ENCODE results near the gene UVRAG. TPM values are rescaled to one million over a fixed set of nuclear protein-coding genes. Genes with fewer than 3 reads are reported as not detected.

The UVRAG gene
- total and polyA plus RNA-seq, 2 of the 4 experiments (the other 2 are of a cell fraction): 5.6 to 10.9 TPM

GRCh38 chr11:75792997-75793800, 21.8 kb upstream of the UVRAG start (continued):
- no peak for TF ChIP-seq MXI1 (IDR thresholded peaks at IDR 0.05; ENCODE audit: borderline replicate concordance, low read depth, low read length)

GRCh38 chr11:75793966-75794365, 21.0 kb upstream of the UVRAG start:
- Histone ChIP-seq H2AK5ac (ENCODE audit: low read depth, low read length) (no peak overlapping the region), H4K91ac (ENCODE audit: insufficient read depth, low read depth, low read length) (no peak overlapping the region), H3K4ac (ENCODE audit: low read depth, low read length) (no peak overlapping the region), H3K4me2 (ENCODE audit: low read depth, low read length) (no peak overlapping the region), H3K36me3 (ENCODE audit: control insufficient read depth, insufficient read depth, low read length) (no peaks in the 10 kb centered on the region), H4K5ac (ENCODE audit: low read depth, low read length) (no peak overlapping the region), H3K4me3 (ENCODE audit: insufficient read depth, low read depth, low read length) (no peak overlapping the region), H2BK20ac (ENCODE audit: low read depth, low read length) (no peak overlapping the region), H3K27ac (ENCODE audit: insufficient read depth, low read length) (no peak overlapping the region), H3K23ac (ENCODE audit: low read depth, low read length) (no peak overlapping the region), H3K14ac (replicated peaks; ENCODE audit: low read depth, low read length) (no peak overlapping the region), H3K4me1 (ENCODE audit: control insufficient read depth, insufficient read depth, low read length) (peaks cover 2% of the 10 kb centered on the region), H2BK120ac (ENCODE audit: low read depth, low read length) (no peak overlapping the region), H3K9me3 (ENCODE audit: control insufficient read depth, insufficient read depth, low read length) (no peaks in the 10 kb centered on the region), H2BK5ac (ENCODE audit: low read depth, low read length, poor library complexity, severe bottlenecking) (no peak overlapping the region), H3K27me3 (ENCODE audit: control insufficient read depth, insufficient read depth, low read length) (peaks cover 26% of the 10 kb centered on the region), H2BK15ac (ENCODE audit: low read depth, low read length) (no peak overlapping the region), H3K9me1 (ENCODE audit: insufficient read depth, low read length) (peaks cover 3% of the 10 kb centered on the region; the same call in 1 of the 2 replicates), H3K18ac (ENCODE audit: low read depth, low read length) (no peak overlapping the region), H4K8ac (ENCODE audit: low read depth in 2 of 2, low read length in 2 of 2) (no peak overlapping the region), H3K79me1 (ENCODE audit: low read depth in 1 of 2, low read length in 2 of 2) (no peaks in the 10 kb centered on the region), H2AK9ac (replicated peaks; ENCODE audit: low read depth, low read length, poor library complexity) (no peak overlapping the region), H3K56ac (ENCODE audit: extremely low read depth, insufficient read depth, low read length) (no peak overlapping the region), H4K20me1 (ENCODE audit: insufficient read depth, low read length) (no peaks in the 10 kb centered on the region), H2AFZ (replicated peaks; ENCODE audit: low read length, poor library complexity) (no peak overlapping the region), H3K9ac (ENCODE audit: low read depth, low read length) (no peak overlapping the region)
- WGBS, 2 experiments (ENCODE audit: extremely low coverage in 2 of 2, insufficient read length in 1 of 2): 40% methylated on average over 1 of the region's 2 CpGs; no CpG with 5 or more reads in 1 of the 2 experiments
- dilution Hi-C loops (cut with HindIII; ENCODE audit: low sequenced_read_pairs, unreplicated experiment): no loop called here
- ATAC-seq (ENCODE audit: low read depth) (no peak), DNase-seq (no peak)
- intact Hi-C loops (cut with micrococcal nuclease): no loop called here
- POLR2A ChIA-PET (ENCODE audit: unreplicated experiment): no interaction called here
- CTCF ChIA-PET: interaction anchor here (1.3 kb wide), 1 partner anchor 10 kb away, joined by 3 read pairs; no protein-coding TSS in a partner anchor
- no TSS peak for BruUV-seq (replicated peaks)
- in situ Hi-C loops (cut with MboI; ENCODE audit: low sequenced_read_pairs): no loop called here
- TF ChIP-seq CHD1 (IDR thresholded peaks at IDR 0.05; ENCODE audit: low read depth, low read length) (no peak), BHLHE40 (IDR thresholded peaks at IDR 0.05; ENCODE audit: low read depth, low read length) (no peak), POLR2A (IDR thresholded peaks at IDR 0.05; ENCODE audit: low read depth, low read length) (no peak), CTCF (conservative IDR thresholded peaks at IDR 0.05; ENCODE audit: low read depth, low read length) (no peak), RAD21 (IDR thresholded peaks at IDR 0.05; ENCODE audit: low read length) (no peak), ELK1 (IDR thresholded peaks at IDR 0.05; ENCODE audit: borderline replicate concordance, low read depth, low read length) (no peak), MAZ (IDR thresholded peaks at IDR 0.05; ENCODE audit: borderline replicate concordance, low read depth, low read length) (no peak), RFX5 (IDR thresholded peaks at IDR 0.05; ENCODE audit: low read depth, low read length) (no peak), USF2 (IDR thresholded peaks at IDR 0.05; ENCODE audit: low read depth, low read length) (no peak), NFE2L2 (IDR thresholded peaks at IDR 0.05; ENCODE audit: low read depth, low read length) (no peak), MAFK (IDR thresholded peaks at IDR 0.05; ENCODE audit: low read depth, low read length) (no peak), RCOR1 (IDR thresholded peaks at IDR 0.05; ENCODE audit: insufficient replicate concordance, low read length) (no peak)

All from IMR-90 (cell line).